GM15510 (cell line): ENCODE data around the gene GYPE.
"Not testable (repeated sequence)": the region's sequence is repeated elsewhere in the genome, so short reads cannot be mapped to it uniquely, and the experiment has no call there.

Source experiments
- POLR2A ChIP-seq: IDR thresholded peaks from 3 replicates; pipeline ENCODE4 v1.6.1; 2011; ENCODE audit warnings: borderline replicate concordance; ENCODE audit not compliant: insufficient read length; ENCODE audit errors: extremely low read depth

Gene GYPE

DNA sequence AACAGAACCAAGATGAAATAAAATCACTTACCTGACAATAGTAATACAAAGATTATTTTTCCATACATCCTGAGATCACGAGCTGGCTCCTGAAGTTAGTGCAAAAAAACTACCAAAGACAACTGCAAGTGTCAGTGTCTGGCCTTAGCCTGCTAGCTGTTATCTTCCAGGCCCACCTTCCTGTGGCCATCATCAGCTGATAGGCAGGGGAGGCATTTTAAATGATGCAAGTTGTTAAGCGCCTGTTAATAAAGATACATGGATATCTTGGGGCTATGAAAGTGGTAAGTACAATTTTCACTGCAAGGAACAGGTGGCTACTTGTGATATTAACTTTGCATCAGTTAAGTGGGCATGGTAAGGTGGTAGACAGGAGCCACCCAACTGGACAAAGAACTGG lies at the start of gene GYPE:
TSS of gene GYPE (minus strand) at position 120 of the 400 bp plus-strand sequence. CDS start at position 68, 52 bp downstream.
- not testable (repeated sequence) for TF ChIP-seq POLR2A

DNA sequence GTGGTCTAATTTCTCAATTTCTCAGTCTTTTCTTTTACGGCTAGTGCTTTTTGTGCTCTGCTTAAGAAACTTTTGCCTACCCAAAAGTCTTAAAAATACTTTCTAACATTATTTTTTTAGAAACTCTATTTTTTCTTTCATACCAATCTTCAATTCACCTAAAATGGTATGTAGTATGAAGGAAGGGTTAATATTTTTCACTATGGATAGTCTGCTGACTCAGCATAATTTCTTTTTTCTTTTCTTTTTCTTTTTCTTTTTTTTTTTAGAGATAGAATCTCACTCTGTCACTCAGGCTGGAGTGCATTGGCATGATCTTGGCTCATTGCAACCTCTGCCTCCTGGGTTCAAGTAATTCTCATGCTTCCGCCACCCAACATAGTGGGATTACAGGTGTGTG lies 34.2 kb upstream of the GYPE start:
- no peak for TF ChIP-seq POLR2A

DNA sequence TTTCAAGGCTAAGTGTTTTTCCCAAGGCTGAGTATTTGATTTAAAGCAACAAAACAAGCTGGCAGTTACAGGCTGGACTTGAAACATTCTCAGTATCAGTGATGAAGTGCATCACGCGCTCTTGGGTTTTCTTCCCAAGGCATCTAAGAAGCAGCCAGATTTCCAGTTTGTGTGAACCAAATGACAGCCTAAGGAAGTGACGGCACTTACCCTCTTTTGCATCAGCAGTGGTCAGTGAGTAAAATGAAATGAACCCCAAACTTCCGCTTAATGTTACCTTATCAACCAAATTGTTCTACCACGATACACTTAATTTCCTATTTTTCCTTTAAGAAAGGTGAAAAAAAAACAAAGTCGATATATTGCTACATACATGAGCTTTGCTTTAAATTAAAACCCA lies 15.8 kb upstream of the GYPE start:
- no peak for TF ChIP-seq POLR2A

DNA sequence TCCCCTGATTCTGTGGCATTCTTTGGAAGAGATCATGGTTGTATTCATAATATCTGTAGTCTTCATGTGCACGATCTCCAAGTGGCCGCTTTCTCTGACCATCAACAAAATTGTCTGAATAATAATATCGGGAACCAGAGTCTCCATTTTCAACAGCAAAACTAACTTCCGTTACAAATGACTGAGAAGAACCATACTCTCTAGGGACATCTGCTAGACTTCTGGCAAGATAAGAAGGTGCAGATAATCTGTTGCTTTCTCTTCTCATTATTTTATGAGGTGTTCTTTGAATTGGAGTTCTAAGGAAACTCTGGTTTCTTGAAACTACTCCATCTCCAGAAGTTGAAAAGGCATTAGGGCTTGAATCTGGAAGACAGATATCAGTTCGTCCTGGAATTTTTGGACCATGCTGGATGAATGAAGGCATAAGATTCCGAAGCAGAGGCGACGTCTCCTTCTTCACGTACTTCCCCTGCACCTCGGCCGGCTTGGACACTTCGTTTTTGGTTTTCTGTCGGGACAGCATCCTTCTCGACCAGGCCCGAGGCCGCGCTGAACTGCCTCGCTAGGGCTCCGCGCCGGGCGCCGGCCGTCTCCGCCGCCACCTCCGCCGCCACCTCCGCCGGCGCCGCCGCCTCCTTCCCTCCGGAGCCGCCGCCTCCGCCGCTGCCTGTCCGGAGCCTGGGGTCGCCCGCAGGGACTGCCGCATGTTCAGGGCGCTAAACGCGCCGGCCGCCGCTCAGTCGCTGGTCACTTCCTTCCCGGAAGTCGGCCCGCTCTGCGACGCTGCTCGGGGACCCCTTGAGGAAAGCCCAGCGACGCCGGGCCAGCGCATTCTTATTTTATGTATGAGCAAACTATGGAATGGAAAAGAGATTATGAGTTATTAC lies 6.4 kb upstream of the GYPE start:
- TF ChIP-seq POLR2A: peak; percentile 38

DNA sequence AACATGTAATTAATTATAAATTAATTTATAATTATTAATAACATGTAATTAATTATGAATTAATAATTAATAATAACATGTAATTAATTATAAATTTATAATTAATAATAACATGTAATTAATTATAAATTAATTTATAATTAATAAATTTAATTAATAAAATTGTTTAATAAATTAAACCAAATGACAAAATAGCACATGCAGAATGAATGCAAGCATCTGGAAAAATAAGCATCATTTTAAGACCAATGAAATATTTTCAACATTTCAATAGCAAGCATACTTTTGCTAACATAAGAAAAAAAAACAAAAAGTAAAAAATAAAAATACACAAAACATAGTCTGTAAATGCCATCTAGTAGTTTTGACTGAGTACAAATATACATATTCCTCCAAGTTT lies 21.8 kb downstream of the GYPE start:
- TF ChIP-seq POLR2A: no peak

DNA sequence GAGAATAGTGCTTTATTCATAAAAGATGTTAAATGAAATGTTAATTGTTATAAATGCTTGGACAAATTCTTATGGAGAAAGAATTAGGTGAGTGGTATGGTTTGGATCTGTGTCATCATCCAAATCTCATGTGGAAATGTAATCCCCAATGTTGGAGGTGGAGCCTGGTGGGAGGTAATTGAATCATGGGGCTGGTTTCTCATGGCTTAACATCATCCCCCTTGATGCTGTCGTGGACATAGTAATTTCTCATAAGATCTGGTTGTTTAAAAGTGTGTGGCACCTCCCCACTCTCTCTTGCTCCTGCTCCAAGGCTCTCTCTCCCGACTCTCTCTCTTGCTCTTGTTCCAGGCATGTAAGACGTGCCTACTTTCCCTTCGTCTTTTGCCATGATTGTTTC lies 22.5 kb downstream of the GYPE start:
- no peak for TF ChIP-seq POLR2A

DNA sequence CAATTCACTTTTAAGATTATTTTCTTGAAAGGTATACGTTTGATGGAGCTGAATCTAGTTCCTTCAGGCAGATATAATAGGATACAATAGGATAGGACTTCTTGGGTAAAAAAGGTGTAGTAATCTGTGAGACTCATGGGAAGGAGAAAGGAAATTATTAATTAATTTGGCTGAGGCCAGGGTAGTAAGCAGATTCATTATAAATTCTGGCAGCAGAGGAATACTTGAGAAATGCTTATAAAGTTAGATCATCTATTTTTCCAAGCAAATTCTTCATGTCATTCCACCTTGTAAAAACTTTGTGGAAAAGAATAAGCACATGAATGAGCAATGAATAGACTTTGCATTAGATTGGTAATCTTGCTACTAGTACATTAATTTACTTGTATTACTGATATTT lies 46.9 kb downstream of the GYPE start:
- no peak for TF ChIP-seq POLR2A
